ENCODE results near the gene BARHL1.

GRCh38 chr9:132543960-132544359 lies 38.4 kb upstream of the BARHL1 start:
- TF ChIP-seq CTCF (IDR thresholded peaks at IDR 0.05), result no peak
- no peak for TF ChIP-seq POLR2A (IDR thresholded peaks at IDR 0.05)

Measured in Peyer's patch (tissue), 4 donors.